T-helper 1 cell treated with Interleukin-12 subunit alpha and Interleukin-12 subunit beta and Interleukin-4 antibody, amounts not matched to agents 30 ng/mL and 1 ng/mL, for 36 hours (primary cell): ENCODE data around the gene CPAMD8. TPM values are rescaled to one million over a fixed set of nuclear protein-coding genes. Genes with fewer than 3 reads are reported as not detected.
"Not testable (repeated sequence)": the region's sequence is repeated elsewhere in the genome, so short reads cannot be mapped to it uniquely, and the experiment has no call there.

Source experiments
- intact Hi-C: fragments of 100-400 bp; cut with micrococcal nuclease; formaldehyde crosslinking; loops from one replicate; pipeline ENCODE4 v1.15.1; 2024
- total RNA-seq: library from RNA; stranded (reverse); gene quantifications from 2 replicates; pipeline ENCODE4 v1.2.3, GENCODE V29; 2022

The CPAMD8 gene
- total RNA-seq, 1 donor from 2014 or later, result 0.22 TPM

GRCh38 chr19:17043744-17044143 is 17.1 kb upstream of the CPAMD8 start:
- intact Hi-C loops, result no loop called here

GRCh38 chr19:17041976-17042375 is 15.4 kb upstream of the CPAMD8 start:
- intact Hi-C loops, result no loop called here

- intact Hi-C loops, result no loop called here
Observed at GRCh38 chr19:17037966-17038500, 11.4 kb upstream of the CPAMD8 start.

- intact Hi-C loops, result no loop called here
Observed at GRCh38 chr19:17037184-17037583, 10.6 kb upstream of the CPAMD8 start.

GRCh38 chr19:17036640-17037039 is 10.0 kb upstream of the CPAMD8 start:
- intact Hi-C loops, result no loop called here

GRCh38 chr19:17035842-17036424 is 9.3 kb upstream of the CPAMD8 start:
- intact Hi-C loops, result no loop called here

GRCh38 chr19:17031741-17032140 is 5.1 kb upstream of the CPAMD8 start:
- intact Hi-C loops, result no loop called here

- intact Hi-C loops, result no loop called here
Observed at GRCh38 chr19:17027535-17027975, 945 bp upstream of the CPAMD8 start.

GRCh38 chr19:17025991-17026658 is 485 bp downstream of the CPAMD8 start:
- intact Hi-C loops, result no loop called here

GRCh38 chr19:17025361-17025760 is 1.2 kb downstream of the CPAMD8 start:
- intact Hi-C loops, result no loop called here

GRCh38 chr19:17024941-17025340 is 1.7 kb downstream of the CPAMD8 start:
- intact Hi-C loops, result not testable (repeated sequence)

GRCh38 chr19:17023805-17024204 is 2.8 kb downstream of the CPAMD8 start:
- intact Hi-C loops, result no loop called here

- intact Hi-C loops, result no loop called here
Observed at GRCh38 chr19:17022738-17023137, 3.9 kb downstream of the CPAMD8 start.

- intact Hi-C loops, result no loop called here
Observed at GRCh38 chr19:17021793-17022590, 4.6 kb downstream of the CPAMD8 start.

GRCh38 chr19:17021328-17021727 is 5.3 kb downstream of the CPAMD8 start:
- intact Hi-C loops, result no loop called here

- intact Hi-C loops, result no loop called here
Observed at GRCh38 chr19:17020823-17021222, 5.8 kb downstream of the CPAMD8 start.

- intact Hi-C loops, result no loop called here
Observed at GRCh38 chr19:17020385-17020784, 6.2 kb downstream of the CPAMD8 start.

GRCh38 chr19:17014212-17014861 is 12.3 kb downstream of the CPAMD8 start:
- intact Hi-C loops, result not testable (repeated sequence)

- intact Hi-C loops, result no loop called here
Observed at GRCh38 chr19:17011485-17011884, 15.1 kb downstream of the CPAMD8 start.

GRCh38 chr19:17006579-17006978 is 20.0 kb downstream of the CPAMD8 start:
- intact Hi-C loops, result no loop called here

- intact Hi-C loops, result loop anchor here (5.0 kb wide), 5 partner anchors 122 to 1167 kb away; partner anchors contain the start of genes BABAM1, EPS15L1, IFI30 and OCEL1
Observed at GRCh38 chr19:17005000-17005399, 21.6 kb downstream of the CPAMD8 start.
